ENCODE measurements around the gene TMEM117.
"Not testable (repeated sequence)": the region's sequence is repeated elsewhere in the genome, so short reads cannot be mapped to it uniquely, and the experiment has no call there.

TMEM117 gene

DNA sequence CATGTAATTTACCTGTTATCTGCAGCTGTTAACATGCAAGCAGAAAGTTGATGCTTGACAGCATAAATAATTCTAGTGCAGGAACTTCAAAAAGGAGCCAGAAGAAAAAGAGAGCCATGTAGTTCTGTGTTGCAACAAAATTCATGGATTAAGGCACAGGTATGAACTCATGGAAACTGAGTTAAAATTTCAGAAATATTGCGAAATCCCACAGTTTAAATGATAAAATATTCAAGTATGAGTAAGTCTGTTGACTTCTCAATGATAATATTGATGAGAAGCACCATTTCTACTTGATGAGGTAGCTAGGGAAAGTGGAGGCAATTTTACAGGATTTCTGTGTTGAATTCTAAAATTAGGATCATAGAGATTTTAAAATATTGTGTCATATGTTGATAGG is 290.9 kb downstream of the TMEM117 start:
- no peak for DNase-seq

- DNase-seq: no peak
Observed at GRCh38 chr12:44127966-44128710, 292.3 kb downstream of the TMEM117 start.

DNA sequence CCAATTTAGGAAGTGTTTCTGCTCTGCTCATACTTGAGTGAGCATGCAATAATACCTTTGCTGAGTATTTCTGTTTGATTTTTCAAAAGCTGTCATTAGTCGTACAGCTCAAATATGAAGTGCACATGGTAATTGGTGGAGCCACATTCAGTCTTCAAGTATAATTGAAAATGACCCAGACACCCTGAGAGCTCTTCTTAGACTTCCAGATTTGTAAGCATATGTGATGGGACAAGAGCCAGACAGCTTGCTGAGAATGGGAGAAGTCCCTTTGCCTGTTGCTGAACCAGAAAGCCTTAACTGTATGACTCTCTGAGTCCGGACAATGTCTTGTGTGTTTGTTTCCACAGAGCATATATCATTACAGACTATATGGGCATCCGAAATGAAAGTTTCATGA is 307.3 kb downstream of the TMEM117 start:
- DNase-seq: peak; percentile 30

- no peak for DNase-seq
Observed at GRCh38 chr12:44148936-44149335, 313.1 kb downstream of the TMEM117 start.

DNA sequence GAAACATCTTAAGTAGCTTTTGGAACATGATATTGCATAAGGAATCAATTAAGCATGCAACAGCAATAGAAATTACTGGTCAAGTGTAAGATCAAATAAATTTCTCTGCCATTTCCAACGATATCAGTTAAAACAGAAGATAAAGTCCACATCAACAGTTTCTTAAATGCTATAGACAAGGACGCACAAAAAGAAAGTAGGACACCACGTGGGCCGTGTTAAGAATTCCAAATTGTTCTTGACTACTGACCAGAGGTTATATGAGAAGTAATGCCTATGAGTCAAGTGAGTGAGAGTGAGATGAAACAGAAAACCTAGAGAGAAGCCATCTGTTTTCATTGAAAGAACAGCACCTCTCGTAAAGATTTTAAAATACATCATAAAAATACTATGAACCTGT is 318.2 kb downstream of the TMEM117 start:
- peak; percentile 33 for DNase-seq

DNA sequence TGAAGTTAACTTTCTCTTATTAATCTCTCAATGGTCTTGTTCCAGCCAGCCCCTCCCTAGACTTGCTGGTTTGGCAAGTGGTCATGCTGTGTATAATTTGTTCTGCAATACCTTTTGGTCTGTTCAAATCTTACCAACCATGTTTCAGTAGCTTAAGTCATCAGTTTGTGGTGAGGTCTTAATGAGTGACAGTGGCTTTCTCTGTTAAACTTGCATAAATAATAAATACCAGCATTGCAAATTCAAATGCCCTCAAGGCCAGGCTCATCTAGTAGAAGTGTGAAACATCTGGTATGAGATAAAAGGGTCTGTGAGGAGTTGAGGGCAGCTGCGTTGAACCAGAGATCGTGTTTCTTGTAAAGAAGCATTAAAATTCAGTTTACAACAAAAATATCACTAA is 319.5 kb downstream of the TMEM117 start:
- no peak for DNase-seq

DNA sequence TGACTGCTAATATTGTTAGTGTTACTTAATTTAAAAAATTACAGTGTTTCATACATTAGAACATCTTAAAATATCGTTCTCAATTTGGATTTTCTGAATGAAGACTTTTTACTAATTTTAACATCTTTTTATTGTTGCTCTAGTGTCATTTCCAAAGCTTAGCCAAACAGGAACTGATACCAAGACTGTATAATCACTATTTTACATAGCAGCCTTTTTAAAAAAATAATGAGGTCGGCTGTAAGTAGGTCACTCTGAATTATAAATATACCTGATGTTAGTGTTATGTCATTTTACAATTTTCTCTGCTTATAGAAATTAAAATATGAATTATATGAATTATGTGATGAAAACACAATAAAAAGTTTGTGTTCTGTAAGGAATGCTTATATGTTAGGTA is 321.5 kb downstream of the TMEM117 start:
- no peak for DNase-seq

DNA sequence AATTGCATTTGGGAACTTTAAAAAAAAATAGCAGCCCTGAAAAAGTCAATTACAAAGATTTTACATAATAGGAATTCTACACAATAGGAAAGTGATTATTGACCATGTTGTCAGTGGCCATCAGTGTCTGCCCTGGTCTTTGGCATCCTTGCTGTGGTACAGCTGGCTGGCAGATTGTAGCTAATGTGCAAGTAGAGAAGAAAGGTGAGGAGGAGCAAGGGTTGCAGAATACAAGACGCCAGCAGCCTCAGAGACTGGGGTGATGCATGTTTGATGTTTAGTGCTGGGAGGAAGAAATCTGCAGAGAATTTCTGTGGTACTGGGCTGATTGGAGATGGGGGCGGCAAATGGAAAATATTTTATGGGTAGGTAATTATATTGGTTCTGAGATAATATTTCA is 322.9 kb downstream of the TMEM117 start:
- DNase-seq: no peak

- DNase-seq: no peak
Observed at GRCh38 chr12:44159216-44159615, 323.3 kb downstream of the TMEM117 start.

DNA sequence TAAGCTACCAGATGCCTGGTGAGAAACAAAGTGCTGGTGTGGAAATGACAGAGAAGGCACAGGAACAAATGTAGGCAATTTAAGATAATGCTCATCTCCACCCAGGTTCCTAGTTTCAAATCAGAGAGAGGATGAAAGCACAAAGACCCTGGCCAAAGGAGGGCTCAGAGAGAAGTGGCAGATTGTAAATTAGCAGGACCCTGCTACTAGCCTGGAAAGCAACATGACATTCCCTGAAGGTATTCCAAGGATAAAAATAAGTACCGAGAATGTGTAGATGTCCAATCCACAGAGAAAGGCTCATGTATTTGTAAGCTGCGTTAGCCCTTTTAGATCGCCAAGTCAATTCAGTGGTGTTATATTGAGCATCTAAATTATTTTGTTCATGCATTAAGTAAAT is 324.0 kb downstream of the TMEM117 start:
- DNase-seq: no peak

DNA sequence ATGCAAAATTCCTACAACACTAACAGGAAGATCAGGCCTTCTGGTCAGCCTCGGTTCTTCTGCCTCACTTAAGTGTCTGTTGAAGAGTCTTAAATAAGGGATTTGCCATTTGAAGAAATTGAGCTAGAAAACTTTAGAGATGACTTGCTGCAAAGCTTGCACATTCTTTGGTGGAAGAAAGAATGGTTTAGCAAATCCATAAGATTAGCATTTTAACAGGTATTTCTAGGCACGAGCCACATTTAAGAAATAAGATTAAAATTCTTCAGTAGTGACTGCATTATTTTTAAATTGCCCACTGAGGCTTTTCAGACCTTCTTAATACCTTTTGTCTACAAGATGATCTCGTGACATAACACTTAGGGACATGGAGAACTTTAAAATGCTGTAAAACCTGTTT is 327.1 kb downstream of the TMEM117 start:
- no peak for DNase-seq

DNA sequence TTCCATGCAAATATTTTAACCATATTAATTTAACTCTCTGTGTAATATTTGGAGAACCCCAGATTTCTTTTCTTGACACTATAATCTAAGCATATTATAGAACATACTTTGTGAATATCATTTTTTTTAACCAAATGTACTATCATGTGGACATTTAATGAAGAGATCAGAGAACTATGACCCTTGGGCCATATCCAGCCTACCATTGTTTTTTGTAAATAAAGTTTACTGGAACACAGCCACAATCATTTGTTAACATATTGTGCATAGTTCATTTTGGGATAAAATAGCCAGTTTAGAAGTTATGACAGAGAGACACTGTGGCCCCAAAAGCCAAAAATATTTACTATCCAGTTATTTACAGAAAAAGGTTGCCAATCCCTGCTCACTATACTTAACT is 338.2 kb downstream of the TMEM117 start:
- no peak for DNase-seq

DNA sequence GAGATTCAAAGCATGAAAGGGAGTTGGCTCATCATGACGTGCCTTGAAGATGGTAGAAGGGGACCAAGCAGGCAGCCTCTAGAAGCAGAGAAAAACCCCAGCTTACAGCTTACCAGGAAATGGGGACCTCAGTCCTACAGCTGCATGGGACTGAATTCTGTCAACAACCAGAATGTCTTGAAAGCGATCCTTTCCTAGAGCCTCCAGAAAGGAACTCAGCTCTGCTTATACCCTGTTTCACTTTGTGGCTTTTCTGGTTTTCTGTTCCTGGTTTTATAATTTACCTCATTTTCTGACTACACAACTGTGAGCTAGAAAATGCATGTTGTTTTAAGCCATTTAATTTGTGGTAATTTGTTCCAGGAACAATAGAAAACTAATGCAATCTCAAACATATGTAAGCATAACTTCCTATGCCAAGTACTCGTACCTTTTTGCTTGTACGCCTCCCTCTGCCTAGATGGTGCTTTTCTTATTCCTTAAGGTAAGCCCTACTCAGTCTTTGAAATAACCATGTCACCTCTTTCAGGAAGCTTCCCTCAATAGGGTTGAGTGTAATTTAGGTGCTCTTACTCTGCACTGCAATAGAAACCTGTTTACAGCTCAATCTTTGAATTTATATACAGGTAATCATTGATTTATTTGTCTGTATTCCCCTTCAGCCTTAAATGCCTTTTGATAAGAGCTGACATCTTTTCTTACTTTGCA is 348.8 kb downstream of the TMEM117 start:
- no peak for DNase-seq

GRCh38 chr12:44193281-44193680 is 357.4 kb downstream of the TMEM117 start:
- DNase-seq: peak; percentile 6

DNA sequence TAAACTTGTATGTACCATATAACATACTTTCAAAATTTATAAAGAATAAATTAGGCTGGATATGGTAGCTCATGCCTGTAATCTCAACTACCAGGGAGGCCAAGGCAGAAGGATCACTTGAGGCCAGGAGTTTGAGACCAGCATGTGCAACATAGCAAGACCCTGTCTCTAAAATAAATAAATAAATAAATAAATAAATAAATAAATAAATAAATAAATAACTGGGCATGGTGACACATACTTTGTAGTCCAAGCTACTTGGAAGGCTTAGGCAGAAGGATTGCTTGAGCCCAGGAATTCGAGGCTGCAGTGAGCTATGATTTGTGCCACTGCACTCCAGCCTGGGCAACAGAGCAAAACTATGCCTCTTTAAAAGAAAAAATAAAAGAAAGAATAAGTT is 359.8 kb downstream of the TMEM117 start:
- DNase-seq: not testable (repeated sequence)

DNA sequence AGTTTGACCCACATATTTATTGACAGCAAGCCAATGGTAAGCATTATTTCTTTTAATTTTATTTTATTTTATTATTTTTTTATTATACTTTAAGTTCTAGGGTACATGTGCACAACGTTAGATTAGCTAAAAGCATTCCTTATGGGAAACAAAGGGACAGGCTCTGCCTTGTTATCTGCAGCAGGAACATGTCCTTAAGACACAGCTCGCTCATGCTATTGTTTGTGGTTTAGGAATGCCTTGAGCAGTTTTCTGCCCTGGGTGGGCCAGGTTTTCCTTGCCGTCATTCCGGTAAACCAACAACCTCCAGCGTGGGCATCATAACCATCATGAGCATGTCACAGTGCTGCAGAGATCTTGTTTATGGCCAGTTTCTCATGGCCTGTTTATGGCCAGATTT is 370.2 kb downstream of the TMEM117 start:
- no peak for DNase-seq

GRCh38 chr12:44217146-44217883 is 381.4 kb downstream of the TMEM117 start:
- DNase-seq: no peak

GRCh38 chr12:44223736-44224135 is 387.9 kb downstream of the TMEM117 start:
- peak; percentile 74 for DNase-seq

- peak; percentile 69 for DNase-seq
Observed at GRCh38 chr12:44224399-44225148, 388.7 kb downstream of the TMEM117 start.

GRCh38 chr12:44225149-44225510 is 389.2 kb downstream of the TMEM117 start:
- peak; percentile 86 for DNase-seq

DNA sequence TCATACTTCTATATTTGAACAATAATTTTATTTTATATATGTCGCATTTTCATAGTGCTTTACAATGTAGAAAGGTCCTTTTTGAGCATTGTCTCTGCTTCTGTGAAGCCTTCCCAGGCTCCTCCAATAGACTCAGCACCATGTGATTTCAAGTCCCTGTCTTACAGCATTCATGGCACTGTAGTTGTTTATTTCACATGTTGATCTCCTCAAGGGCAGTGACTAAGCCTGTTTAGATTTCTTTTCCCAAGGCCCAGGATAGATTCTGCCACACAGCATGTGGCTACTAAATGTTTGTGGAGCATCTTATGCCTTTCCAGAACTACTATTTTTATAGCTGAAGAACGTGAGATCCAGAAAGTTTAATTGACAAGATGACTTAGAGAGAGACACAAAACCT is 391.7 kb downstream of the TMEM117 start:
- peak; percentile 11 for DNase-seq

DNA sequence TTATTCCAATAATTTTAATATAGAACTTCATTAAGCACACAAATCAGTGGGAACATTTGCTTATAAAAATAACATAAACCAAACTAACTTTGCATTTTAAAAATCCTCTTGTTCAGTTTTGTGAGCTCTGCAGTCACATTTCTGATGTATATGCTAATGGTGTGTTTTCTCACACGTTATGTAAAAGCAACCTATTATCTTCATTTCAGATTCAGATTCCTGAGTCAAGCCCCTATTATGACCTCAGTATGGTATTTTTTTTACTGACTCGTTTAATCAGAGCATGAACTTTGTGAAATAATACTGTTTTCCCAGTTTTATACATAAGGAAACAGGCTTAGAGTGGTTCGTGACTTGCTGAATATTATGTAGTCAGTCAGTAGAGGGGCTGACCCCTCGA is 394.0 kb downstream of the TMEM117 start:
- DNase-seq: no peak

- no peak for DNase-seq
Observed at GRCh38 chr12:44235674-44236073, 399.8 kb downstream of the TMEM117 start.

Data from NCI-H446 treated with DMSO at 0.1 percent for 48 hours (cell line).